WTC11 (cell line): Measurements from ENCODE around the gene SCOC. TPM values are rescaled to one million over a fixed set of nuclear protein-coding genes. Genes with fewer than 3 reads are reported as not detected.

ENCODE experiments used
- ATAC-seq: fragments of 200-7000 bp; cut with Tn5 transposase; 2 replicates; pipeline ENCODE4 v1.10.0; 2021; ENCODE audit warnings: mild to moderate bottlenecking, moderate library complexity
- CTCF ChIA-PET: fragments of 300-600 bp; sonication (Branson Sonifier 250); formaldehyde crosslinking; loops from one replicate; lab custom pipeline; 2021; ENCODE audit warnings: antibody characterized with exemption; lab: Charles Lee
- POLR2A ChIA-PET: fragments of 350-600 bp; sonication (Branson Sonifier 250); formaldehyde crosslinking; loops from one replicate; lab custom pipeline; 2021; ENCODE audit warnings: antibody characterized with exemption; lab: Charles Lee
- DNase-seq: peaks from one replicate; pipeline ENCODE4 v3.0.0; 2021; ENCODE audit warnings: low spot score
- H3K27ac Mint-ChIP-seq: 2 replicates; pipeline ENCODE4 v1.8.0; 2021; ENCODE audit warnings: mixed read lengths
- H3K27me3 Mint-ChIP-seq: 2 replicates; pipeline ENCODE4 v1.8.0; 2021; ENCODE audit warnings: low read depth, mild to moderate bottlenecking, moderate library complexity, mixed read lengths
- H3K36me3 Mint-ChIP-seq: 2 replicates; pipeline ENCODE4 v1.8.0; 2021; ENCODE audit warnings: mixed read lengths
- H3K4me1 Mint-ChIP-seq: 2 replicates; pipeline ENCODE4 v1.8.0; 2022; ENCODE audit warnings: mixed read lengths
- H3K4me3 Mint-ChIP-seq: 2 replicates; pipeline ENCODE4 v1.8.0; 2021; ENCODE audit warnings: mild to moderate bottlenecking, moderate library complexity, mixed read lengths
- H3K9me3 Mint-ChIP-seq: 2 replicates; pipeline ENCODE4 v1.8.0; 2021; ENCODE audit warnings: mixed read lengths
- ATF3 ChIP-seq: sonication (generic); formaldehyde crosslinking; conservative IDR thresholded peaks from 2 replicates; pipeline ENCODE4 v1.8.1; 2022; ENCODE audit warnings: mild to moderate bottlenecking, missing genetic modification reagents
- ATF6 ChIP-seq: sonication (generic); formaldehyde crosslinking; IDR thresholded peaks from 2 replicates; pipeline ENCODE4 v1.8.1; 2023; ENCODE audit warnings: mild to moderate bottlenecking, missing genetic modification reagents
- CDX4 ChIP-seq: fragments of 250-450 bp; sonication (Bioruptor Pico); IDR thresholded peaks from 2 replicates; pipeline ENCODE4 v1.9.0; 2021; ENCODE audit warnings: moderate library complexity, mild to moderate bottlenecking, inconsistent platforms, borderline replicate concordance
- CTCF ChIP-seq: fragments of 200-600 bp; IDR thresholded peaks from 2 replicates; pipeline ENCODE4 v1.8.0; 2022; ENCODE audit warnings: antibody characterized with exemption
- FOXP4 ChIP-seq: sonication (generic); formaldehyde crosslinking; IDR thresholded peaks from 2 replicates; pipeline ENCODE4 v1.8.0; 2022; ENCODE audit warnings: mild to moderate bottlenecking, missing genetic modification reagents
- HMGA2 ChIP-seq: fragments of 250-450 bp; sonication (Bioruptor Pico); IDR thresholded peaks from 2 replicates; pipeline ENCODE4 v1.4.0; 2021; ENCODE audit warnings: mild to moderate bottlenecking, moderate library complexity
- MYBL2 ChIP-seq: sonication (generic); formaldehyde crosslinking; IDR thresholded peaks from 2 replicates; pipeline ENCODE4 v1.8.1; 2023; ENCODE audit warnings: mild to moderate bottlenecking, moderate library complexity, missing genetic modification reagents
- SP1 ChIP-seq: sonication (generic); formaldehyde crosslinking; conservative IDR thresholded peaks from 2 replicates; pipeline ENCODE4 v1.8.1; 2022; ENCODE audit warnings: missing genetic modification reagents
- STAT6 ChIP-seq: sonication (generic); formaldehyde crosslinking; conservative IDR thresholded peaks from 2 replicates; pipeline ENCODE4 v1.8.1; 2023; ENCODE audit warnings: mild to moderate bottlenecking, low read depth, missing genetic modification reagents, moderate library complexity
- TEAD1 ChIP-seq: sonication (generic); formaldehyde crosslinking; IDR thresholded peaks from 2 replicates; pipeline ENCODE4 v1.8.0; 2022; ENCODE audit warnings: mild to moderate bottlenecking, missing genetic modification reagents
- TP53 ChIP-seq: sonication (generic); formaldehyde crosslinking; IDR thresholded peaks from 2 replicates; pipeline ENCODE4 v1.8.1; 2023; ENCODE audit warnings: mild to moderate bottlenecking, missing genetic modification reagents
- USF1 ChIP-seq: sonication (generic); formaldehyde crosslinking; IDR thresholded peaks from 2 replicates; pipeline ENCODE4 v1.8.0; 2022; ENCODE audit warnings: mild to moderate bottlenecking, missing genetic modification reagents
- USF2 ChIP-seq: sonication (generic); formaldehyde crosslinking; IDR thresholded peaks from 2 replicates; pipeline ENCODE4 v1.8.1; 2023; ENCODE audit warnings: mild to moderate bottlenecking, missing genetic modification reagents, moderate library complexity
- ZBTB43 ChIP-seq: sonication (generic); formaldehyde crosslinking; IDR thresholded peaks from 2 replicates; pipeline ENCODE4 v1.8.1; 2023; ENCODE audit warnings: mild to moderate bottlenecking, missing genetic modification reagents
- ZNF138 ChIP-seq: sonication (generic); formaldehyde crosslinking; conservative IDR thresholded peaks from 2 replicates; pipeline ENCODE4 v1.8.1; 2022; ENCODE audit warnings: mild to moderate bottlenecking, moderate library complexity, missing genetic modification reagents
- ZNF416 ChIP-seq: fragments of 250-450 bp; sonication (Bioruptor Pico); IDR thresholded peaks from 2 replicates; pipeline ENCODE4 v1.9.0; 2021; ENCODE audit warnings: mild to moderate bottlenecking, inconsistent platforms
- ZNF512 ChIP-seq: sonication (generic); formaldehyde crosslinking; IDR thresholded peaks from 2 replicates; pipeline ENCODE4 v1.8.1; 2022; ENCODE audit warnings: missing genetic modification reagents, borderline replicate concordance
- total RNA-seq: library from RNA; stranded (reverse); gene quantifications from 3 replicates; pipeline ENCODE4 v1.2.3, GENCODE V29; 2021

The SCOC gene
- total RNA-seq, 1 experiment from 2014 or later = 33.0 TPM

- TF ChIP-seq USF2 (no peak), CTCF (no peak; the same call in 1 of the 2 replicates), CDX4 (CRISPR knock-in tag) (no peak), ATF3 (CRISPR knock-in tag) (no peak)
- TF ChIP-seq, all 79 proteins: peak for 0
These were observed 43.0 kb upstream of the SCOC start (continued) for GRCh38 chr4:140330311-140330900.

- no peak for DNase-seq
- H3K4me3 Mint-ChIP-seq = no peak overlapping the region
- ATAC-seq = no peak
- no peaks in the 10 kb centered on the region for H3K27me3 Mint-ChIP-seq
- H3K4me1 Mint-ChIP-seq = 0 out of 2 replicates have a peak, but pooled peaks cover 2% of the 10 kb centered on the region
- no peak for TF ChIP-seq HMGA2 (CRISPR knock-in tag)
- TF ChIP-seq ZNF416 (CRISPR knock-in tag) = no peak
- TF ChIP-seq ZNF138 = no peak
- no peak for TF ChIP-seq SP1 (CRISPR knock-in tag)
- no peak for TF ChIP-seq MYBL2 (CRISPR knock-in tag)
- no peak for TF ChIP-seq TEAD1
- TF ChIP-seq TP53 (CRISPR knock-in tag) = no peak
- TF ChIP-seq ZNF512 (CRISPR knock-in tag) = no peak
- TF ChIP-seq FOXP4 = no peak
- no peak for TF ChIP-seq USF1 (CRISPR knock-in tag)
- TF ChIP-seq STAT6 = no peak
- TF ChIP-seq ZBTB43 = no peak
- no peak for TF ChIP-seq CTCF
- TF ChIP-seq ATF6 (CRISPR knock-in tag) = no peak
- H3K27ac Mint-ChIP-seq = no peak overlapping the region
- H3K9me3 Mint-ChIP-seq = no peaks in the 10 kb centered on the region
- ChIA-PET CTCF (interaction anchor here (1.3 to 2.8 kb wide), 6 partner anchors 29 to 520 kb away, joined by 4 to 47 read pairs (median 6); partner anchors contain the start of gene SCOC), POLR2A (interaction anchor here (0.7 kb wide), 1 partner anchor 23 kb away, joined by 3 read pairs; no protein-coding TSS in a partner anchor)
- no peaks in the 10 kb centered on the region for H3K36me3 Mint-ChIP-seq
These were observed 42.2 kb upstream of the SCOC start for GRCh38 chr4:140331245-140331644.
